ENCODE measurements around the gene ATP1A1.

ATP1A1 gene

DNA sequence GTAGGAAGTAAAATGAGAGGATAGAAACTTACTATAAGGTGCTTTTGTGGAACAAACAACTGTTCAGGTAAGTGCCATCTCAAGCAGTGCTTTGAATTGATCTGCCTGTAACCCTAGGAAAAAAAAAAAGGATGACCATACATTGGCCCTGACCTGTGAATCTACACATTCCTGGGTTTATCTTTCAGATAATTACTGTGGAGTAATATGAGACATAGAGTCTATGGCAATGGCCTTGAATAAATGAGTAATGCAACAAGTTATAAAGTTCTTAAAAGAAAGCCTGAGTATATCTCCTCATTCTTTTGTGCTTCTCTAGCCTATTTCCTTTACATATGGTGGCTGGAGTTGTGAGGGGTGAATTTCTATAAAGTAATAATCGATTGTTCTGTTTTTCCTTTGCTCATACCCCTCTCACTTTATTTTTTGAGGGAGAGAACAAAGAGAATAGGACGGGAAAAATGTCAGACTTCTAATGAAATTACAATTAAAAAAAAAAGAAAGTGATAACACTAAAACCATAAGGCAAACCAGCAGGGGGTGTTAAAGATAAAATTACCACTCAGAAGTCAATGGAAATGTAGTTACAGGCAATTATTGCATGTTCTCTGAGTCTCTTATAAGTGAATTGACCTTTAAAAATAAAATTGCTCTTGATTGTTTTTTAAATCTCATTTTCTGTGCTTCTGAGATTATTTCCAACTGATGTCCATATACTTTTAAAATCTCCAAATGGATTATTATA is 12.4 kb upstream of the ATP1A1 start:
- DNase-seq (ENCODE audit: low read depth), result no peak
- TF ChIP-seq, protein P1, sequence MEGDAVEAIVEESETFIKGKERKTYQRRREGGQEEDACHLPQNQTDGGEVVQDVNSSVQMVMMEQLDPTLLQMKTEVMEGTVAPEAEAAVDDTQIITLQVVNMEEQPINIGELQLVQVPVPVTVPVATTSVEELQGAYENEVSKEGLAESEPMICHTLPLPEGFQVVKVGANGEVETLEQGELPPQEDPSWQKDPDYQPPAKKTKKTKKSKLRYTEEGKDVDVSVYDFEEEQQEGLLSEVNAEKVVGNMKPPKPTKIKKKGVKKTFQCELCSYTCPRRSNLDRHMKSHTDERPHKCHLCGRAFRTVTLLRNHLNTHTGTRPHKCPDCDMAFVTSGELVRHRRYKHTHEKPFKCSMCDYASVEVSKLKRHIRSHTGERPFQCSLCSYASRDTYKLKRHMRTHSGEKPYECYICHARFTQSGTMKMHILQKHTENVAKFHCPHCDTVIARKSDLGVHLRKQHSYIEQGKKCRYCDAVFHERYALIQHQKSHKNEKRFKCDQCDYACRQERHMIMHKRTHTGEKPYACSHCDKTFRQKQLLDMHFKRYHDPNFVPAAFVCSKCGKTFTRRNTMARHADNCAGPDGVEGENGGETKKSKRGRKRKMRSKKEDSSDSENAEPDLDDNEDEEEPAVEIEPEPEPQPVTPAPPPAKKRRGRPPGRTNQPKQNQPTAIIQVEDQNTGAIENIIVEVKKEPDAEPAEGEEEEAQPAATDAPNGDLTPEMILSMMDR (conservative IDR thresholded peaks at IDR 0.05; ENCODE audit: low read depth, low read length), result no peak
- H3K4me3 ChIP-seq (ENCODE audit: low read length), result no peak overlapping the region

DNA sequence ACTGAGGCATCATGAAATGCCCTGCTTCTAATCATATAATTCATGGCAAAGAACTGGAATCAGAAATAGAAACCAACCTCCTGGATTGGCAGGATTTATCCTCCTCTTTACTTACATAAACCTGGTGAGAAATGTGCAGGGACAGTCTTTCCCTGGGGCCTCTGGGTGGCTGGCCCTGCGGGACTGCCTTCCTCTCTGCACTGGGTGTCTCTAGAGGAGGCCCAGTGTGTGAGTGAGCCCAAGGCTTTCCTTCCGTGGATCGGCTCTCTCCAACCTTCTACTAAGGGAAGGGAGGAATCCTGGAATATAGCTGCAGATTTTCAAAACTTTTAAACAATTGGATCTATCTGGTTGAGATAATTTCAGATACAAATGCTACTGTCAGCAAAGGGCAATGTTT is 11.4 kb upstream of the ATP1A1 start:
- H3K4me3 ChIP-seq (ENCODE audit: low read length), result no peak overlapping the region
- DNase-seq (ENCODE audit: low read depth), result no peak

DNA sequence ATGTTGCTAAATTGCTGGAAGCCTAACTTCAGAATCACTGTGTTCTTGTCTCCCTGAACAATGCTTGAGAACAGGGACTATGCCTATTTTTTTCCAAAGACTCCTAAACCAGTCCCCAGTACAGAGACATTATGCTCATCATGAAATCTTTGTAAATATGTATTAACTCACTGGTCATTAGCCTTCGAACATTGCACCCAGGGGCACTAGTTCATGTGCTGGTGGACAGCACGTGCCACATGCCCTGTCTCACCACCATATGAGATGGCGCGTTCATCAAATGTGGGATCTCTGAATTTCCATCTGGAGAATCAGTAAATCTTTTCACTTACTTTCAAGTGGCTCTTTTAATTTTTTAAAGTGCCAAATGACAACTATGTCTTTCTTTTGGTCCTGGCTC is 11.0 kb upstream of the ATP1A1 start:
- H3K4me3 ChIP-seq (ENCODE audit: low read length), result no peak overlapping the region
- TF ChIP-seq, protein P1 (conservative IDR thresholded peaks at IDR 0.05; ENCODE audit: low read depth, low read length), result no peak
- no peak for DNase-seq (ENCODE audit: low read depth)

More for the DNA sequence above, 11.4 kb upstream of the ATP1A1 start:
- TF ChIP-seq, protein P1 (conservative IDR thresholded peaks at IDR 0.05; ENCODE audit: low read depth, low read length), result no peak

DNA sequence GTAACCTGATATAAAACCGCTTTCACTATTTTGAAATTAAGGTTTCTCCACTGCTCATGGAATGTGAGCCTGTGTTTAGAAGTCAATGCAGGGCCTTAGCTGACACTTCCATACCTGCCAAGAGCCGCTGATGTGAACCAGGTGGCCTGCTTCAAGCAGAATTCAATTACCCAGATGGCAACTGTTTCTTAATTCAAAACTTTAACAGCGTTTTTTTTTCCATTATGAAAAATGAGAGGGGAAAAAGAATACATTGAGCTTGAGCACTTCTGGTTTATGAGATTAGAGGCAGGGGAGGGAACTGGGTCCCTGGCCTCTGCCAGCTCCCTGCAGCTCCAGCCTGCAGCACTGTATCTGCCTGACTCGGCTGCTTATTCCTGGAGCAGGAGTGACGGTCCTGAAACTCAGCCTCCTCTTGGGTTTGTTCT is 7.7 kb upstream of the ATP1A1 start:
- no peak overlapping the region for H3K4me3 ChIP-seq (ENCODE audit: low read length)
- no peak for DNase-seq (ENCODE audit: low read depth)
- TF ChIP-seq, protein P1 (conservative IDR thresholded peaks at IDR 0.05; ENCODE audit: low read depth, low read length), result no peak

DNA sequence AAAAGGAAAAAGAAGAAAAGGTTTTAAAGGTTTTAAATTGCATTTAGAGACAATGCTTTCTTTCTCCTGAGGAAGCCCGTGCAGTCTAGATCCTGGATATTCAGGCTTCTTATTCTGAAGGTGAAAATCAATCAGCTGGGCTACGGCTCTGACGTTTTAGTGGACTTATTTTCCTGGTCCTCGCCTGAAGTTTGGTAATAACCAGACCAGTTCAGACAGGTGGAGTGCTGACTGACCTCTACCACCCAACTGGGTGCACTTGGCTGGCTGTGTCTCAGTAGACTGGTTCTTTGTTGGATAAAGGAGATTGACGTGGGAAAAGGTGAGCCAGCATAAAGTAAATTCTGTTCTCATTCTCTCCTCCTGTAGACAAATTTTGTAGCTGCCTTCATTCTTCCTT is 7.2 kb upstream of the ATP1A1 start:
- DNase-seq (ENCODE audit: low read depth), result no peak
- no peak overlapping the region for H3K4me3 ChIP-seq (ENCODE audit: low read length)
- TF ChIP-seq, protein P1 (conservative IDR thresholded peaks at IDR 0.05; ENCODE audit: low read depth, low read length), result no peak

DNA sequence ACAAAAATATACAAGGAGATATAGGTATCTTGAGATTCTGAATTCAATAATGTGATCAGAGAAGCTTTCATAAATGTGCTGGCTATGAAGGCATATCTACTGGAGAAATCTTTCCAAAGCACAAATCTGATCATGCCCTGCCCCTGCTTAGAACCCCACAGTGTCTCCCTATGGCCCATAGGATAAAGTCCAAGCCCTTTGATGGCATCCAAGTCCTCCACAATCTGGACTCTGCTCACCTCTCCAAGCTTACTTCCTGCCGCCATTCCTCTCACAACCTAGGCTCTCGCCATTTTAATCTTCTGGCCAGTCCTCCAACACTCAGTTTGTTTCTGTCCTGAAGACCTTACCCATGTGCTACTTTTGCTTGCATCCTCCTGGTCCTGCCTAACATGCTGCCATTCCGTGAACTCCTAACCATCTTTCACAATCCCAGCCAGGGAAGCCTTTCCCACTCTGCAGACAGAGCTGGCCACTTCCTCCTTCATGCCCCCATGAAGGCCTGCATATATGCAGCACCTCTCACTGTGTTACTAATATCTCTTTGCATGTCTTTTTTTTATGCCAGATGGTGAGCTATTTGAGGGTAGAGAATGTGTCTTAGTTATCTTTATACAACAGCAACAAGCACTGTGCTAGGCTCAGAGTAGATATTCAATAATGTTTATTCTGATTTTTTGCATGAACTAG is 5.6 kb upstream of the ATP1A1 start:
- H3K4me3 ChIP-seq (ENCODE audit: low read length), result no peak overlapping the region
- TF ChIP-seq, protein P1 (conservative IDR thresholded peaks at IDR 0.05; ENCODE audit: low read depth, low read length), result no peak
- no peak for DNase-seq (ENCODE audit: low read depth)

DNA sequence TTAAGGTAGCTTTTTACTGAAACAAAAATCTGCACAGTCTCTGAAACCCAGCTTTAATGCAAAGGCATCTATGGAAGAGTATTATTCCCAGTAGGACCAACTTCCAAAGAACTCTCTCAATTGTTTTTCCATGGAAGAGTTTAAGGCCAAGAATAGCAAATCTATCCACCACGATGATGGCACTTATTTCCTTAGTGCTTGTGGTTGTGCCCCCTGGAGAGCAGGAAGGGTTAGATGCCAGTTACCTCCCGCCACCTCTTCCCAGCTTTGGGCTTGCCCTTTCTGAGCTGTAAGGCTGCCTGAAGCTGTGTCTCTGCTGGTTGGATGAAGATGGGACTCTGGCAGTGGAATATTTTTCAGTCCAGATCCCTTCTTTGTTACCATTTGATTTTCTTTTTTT is 4.8 kb upstream of the ATP1A1 start:
- TF ChIP-seq, protein P1 (conservative IDR thresholded peaks at IDR 0.05; ENCODE audit: low read depth, low read length), result no peak
- no peak for DNase-seq (ENCODE audit: low read depth)
- no peak overlapping the region for H3K4me3 ChIP-seq (ENCODE audit: low read length)
